Kidney (tissue), 14 donors: Measurements from ENCODE around the gene ERC2. TPM values are rescaled to one million over a fixed set of nuclear protein-coding genes. Genes with fewer than 3 reads are reported as not detected.

Experiments used
- DNase-seq, 5 donors: peaks; one replicate each; pipeline ENCODE4 v3.0.0-alpha.2; 2013 to 2020
- FAIRE-seq: peaks from 2 replicates; lab custom pipeline; 2012; peaks lifted over from hg19 to GRCh38; lab: Jason Lieb, UNC
- H3K27ac ChIP-seq, 2 donors: one replicate each; pipeline ENCODE4 v1.7.0; 2013; ENCODE audit warnings: low read depth in 2 of 2, low read length in 2 of 2, inconsistent platforms in 1 of 2
- H3K27me3 ChIP-seq: one replicate; pipeline ENCODE4 v1.7.1; 2013; ENCODE audit warnings: low read length, inconsistent platforms; ENCODE audit not compliant: control insufficient read depth, insufficient read depth
- H3K36me3 ChIP-seq, 3 donors: one replicate each; pipeline versions ENCODE4 v1.7.0 to v1.7.1; 2013; ENCODE audit warnings: low read length in 3 of 3, control low read depth in 1 of 3, inconsistent platforms in 1 of 3; ENCODE audit not compliant: insufficient read depth in 3 of 3, control insufficient read depth in 2 of 3
- H3K4me1 ChIP-seq, 3 donors: one replicate each; pipeline versions ENCODE4 v1.7.0 to v1.7.1; 2013; ENCODE audit warnings: low read length in 3 of 3, inconsistent platforms in 1 of 3, low read depth in 1 of 3; ENCODE audit not compliant: control insufficient read depth in 2 of 3, insufficient read depth in 2 of 3
- H3K4me3 ChIP-seq, 3 donors: one replicate each; pipeline versions ENCODE4 v1.7.0 to v1.8.1; 2013; ENCODE audit warnings: low read length in 3 of 3, control low read depth in 1 of 3, inconsistent platforms in 1 of 3
- H3K9ac ChIP-seq, 3 donors: one replicate each; pipeline versions ENCODE4 v1.7.0 to v1.7.1; 2013; ENCODE audit warnings: low read length in 3 of 3, control low read depth in 1 of 3, inconsistent platforms in 1 of 3
- H3K9me3 ChIP-seq, 3 donors: one replicate each; pipeline versions ENCODE4 v1.7.0 to v1.7.1; 2013; ENCODE audit warnings: low read length in 3 of 3, control low read depth in 1 of 3, inconsistent platforms in 1 of 3; ENCODE audit not compliant: control insufficient read depth in 2 of 3, insufficient read depth in 1 of 3
- intact Hi-C: fragments of 100-400 bp; cut with DNase I; formaldehyde crosslinking; loops from one replicate; pipeline ENCODE4 v1.11.1; 2022
- polyA plus RNA-seq: library from polyadenylated mRNA; stranded (reverse); fragments of 350-450 nt; fragmentation: Illumina TruSeq; extraction: RNeasy Lipid Tissue Mini Kit (QIAGEN cat#74804); gene quantifications from one replicate; pipeline ENCODE4 v1.2.3, GENCODE V29; 2014; ENCODE audit warnings: low read depth, low replicate concordance; ENCODE audit not compliant: insufficient read depth
- total RNA-seq: library from RNA; stranded (reverse); fragmentation: NEBNext Ultra II Directional; extraction: Animal tissue kit (Norgen Biotek cat#: 25700); gene quantifications from one replicate; pipeline ENCODE4 v1.2.1, GENCODE V29; 2021
- TF ChIP-seq, protein P1 (sequence below): IDR thresholded peaks from 3 replicates; pipeline ENCODE4 v1.5.1; 2012; ENCODE audit warnings: mild to moderate bottlenecking, moderate library complexity, borderline replicate concordance; ENCODE audit not compliant: insufficient read depth; ENCODE audit errors: extremely low read depth
- donor health status: control.
- donor health status: control.
- donor health status: control.
- donor health status: control.
- donor health status: control.
- donor health status: DM: yes; HTN: yes; CAD: no.
- donor health status: Normal renal cell carcinoma (clear cell type).

Gene ERC2
- total and polyA plus RNA-seq, 2 donors from 2014 or later: 0.92 to 3.8 TPM

DNA sequence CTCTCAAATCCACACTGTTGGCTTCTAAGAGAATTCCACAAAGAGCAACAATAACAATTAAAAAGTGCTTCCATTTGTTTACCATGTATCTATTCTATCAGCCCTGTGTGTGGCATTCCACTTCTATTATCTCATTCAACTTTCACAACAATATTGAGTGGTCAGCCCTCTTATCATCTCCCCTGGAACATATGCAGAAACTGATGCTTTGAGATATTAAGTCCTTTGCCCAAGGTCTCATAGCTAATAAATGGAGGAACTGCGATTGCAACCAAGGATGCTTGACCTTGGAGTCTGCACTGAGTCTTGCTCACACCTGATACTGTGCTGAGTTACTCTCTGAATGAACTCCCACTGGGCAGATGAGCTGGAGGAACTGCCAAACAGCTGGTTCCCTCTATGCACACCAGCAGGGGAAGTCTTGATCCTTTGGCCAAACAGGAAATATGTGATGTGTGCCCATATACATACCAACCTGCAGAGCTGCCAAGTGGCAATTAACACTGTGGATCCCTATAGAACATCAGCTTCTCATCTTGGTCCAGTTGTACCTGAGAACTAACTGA lies 836.4 kb downstream of the ERC2 start:
- Histone ChIP-seq H3K36me3 (no peaks in the 10 kb centered on the region), H3K27ac (no peak overlapping the region), H3K4me3 (no peak overlapping the region), H3K27me3 (no peaks in the 10 kb centered on the region), H3K4me1 (no peaks in the 10 kb centered on the region), H3K9ac (no peak overlapping the region), H3K9me3 (no peaks in the 10 kb centered on the region)
- intact Hi-C loops: no loop called here
- no peak for FAIRE-seq
- TF ChIP-seq, protein P1, sequence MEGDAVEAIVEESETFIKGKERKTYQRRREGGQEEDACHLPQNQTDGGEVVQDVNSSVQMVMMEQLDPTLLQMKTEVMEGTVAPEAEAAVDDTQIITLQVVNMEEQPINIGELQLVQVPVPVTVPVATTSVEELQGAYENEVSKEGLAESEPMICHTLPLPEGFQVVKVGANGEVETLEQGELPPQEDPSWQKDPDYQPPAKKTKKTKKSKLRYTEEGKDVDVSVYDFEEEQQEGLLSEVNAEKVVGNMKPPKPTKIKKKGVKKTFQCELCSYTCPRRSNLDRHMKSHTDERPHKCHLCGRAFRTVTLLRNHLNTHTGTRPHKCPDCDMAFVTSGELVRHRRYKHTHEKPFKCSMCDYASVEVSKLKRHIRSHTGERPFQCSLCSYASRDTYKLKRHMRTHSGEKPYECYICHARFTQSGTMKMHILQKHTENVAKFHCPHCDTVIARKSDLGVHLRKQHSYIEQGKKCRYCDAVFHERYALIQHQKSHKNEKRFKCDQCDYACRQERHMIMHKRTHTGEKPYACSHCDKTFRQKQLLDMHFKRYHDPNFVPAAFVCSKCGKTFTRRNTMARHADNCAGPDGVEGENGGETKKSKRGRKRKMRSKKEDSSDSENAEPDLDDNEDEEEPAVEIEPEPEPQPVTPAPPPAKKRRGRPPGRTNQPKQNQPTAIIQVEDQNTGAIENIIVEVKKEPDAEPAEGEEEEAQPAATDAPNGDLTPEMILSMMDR: no peak
- DNase-seq: no peak

DNA sequence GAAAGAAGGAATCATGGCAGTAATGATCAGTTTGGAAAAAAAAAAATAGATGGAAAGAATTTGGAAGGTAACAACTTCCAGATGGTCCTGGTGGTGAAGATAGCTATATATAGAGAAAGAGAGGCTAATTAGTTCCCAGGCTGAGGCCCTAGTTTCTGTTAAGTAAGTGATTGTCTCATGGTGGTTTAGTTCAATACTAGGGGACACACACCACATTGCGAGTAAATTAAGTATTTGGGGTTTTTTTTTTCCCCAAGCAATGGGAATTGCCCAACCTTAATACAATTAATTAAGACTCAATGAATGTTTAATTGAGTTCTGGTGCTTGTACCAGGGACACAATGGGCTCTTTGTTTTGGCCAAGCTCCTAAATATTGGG lies 837.4 kb downstream of the ERC2 start:
- H3K9ac ChIP-seq: no peak overlapping the region
- no peaks in the 10 kb centered on the region for H3K27me3 ChIP-seq
- H3K4me3 ChIP-seq: no peak overlapping the region
- intact Hi-C loops: no loop called here
- FAIRE-seq (no peak), DNase-seq (no peak)
- no peaks in the 10 kb centered on the region for H3K4me1 ChIP-seq
- H3K27ac ChIP-seq: no peak overlapping the region
- no peaks in the 10 kb centered on the region for H3K9me3 ChIP-seq
- no peaks in the 10 kb centered on the region for H3K36me3 ChIP-seq
- TF ChIP-seq, protein P1: no peak

DNA sequence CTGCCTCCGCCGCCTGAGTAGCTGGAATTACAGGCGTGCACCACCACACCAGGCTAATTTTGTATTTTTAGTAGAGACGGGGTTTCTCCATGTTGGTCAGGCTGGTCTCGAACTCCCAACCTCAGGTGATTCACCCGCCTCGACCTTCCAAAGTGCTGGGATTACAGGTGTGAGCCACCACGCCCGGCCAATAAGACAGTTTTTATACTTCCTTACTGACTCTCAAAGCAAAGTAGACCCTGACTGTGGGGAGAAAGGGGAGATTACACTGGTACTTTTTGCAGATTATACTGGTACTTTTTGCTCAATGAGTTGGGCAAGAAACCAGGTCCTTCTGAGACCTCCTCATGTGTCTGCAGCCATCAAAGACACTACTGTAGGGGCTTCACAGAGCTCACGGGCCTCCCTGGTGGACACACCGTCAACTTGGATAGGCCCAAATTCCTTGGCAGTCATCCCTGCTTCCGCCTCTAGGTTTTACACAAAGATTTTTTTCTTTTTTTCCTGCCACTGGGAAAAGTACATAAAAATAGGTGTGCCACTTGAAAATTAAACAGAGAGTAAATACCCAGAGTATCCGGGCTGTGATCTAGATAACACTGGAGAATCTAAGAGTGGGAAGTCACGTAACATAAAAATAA lies 837.9 kb downstream of the ERC2 start:
- Histone ChIP-seq H3K9me3 (no peaks in the 10 kb centered on the region), H3K27me3 (no peaks in the 10 kb centered on the region), H3K36me3 (no peaks in the 10 kb centered on the region), H3K4me3 (no peak overlapping the region), H3K27ac (no peak overlapping the region), H3K9ac (no peak overlapping the region), H3K4me1 (no peaks in the 10 kb centered on the region)
- TF ChIP-seq, protein P1: no peak
- no peak for FAIRE-seq
- no peak for DNase-seq
- intact Hi-C loops: no loop called here
